HEK293 (cell line): ENCODE results near the gene AHRR.
"Not testable (repeated sequence)": the region's sequence is repeated elsewhere in the genome, so short reads cannot be mapped to it uniquely, and the experiment has no call there.

Source experiments
- ZNF311 ChIP-seq: fragments of 450-650 bp; formaldehyde crosslinking; IDR thresholded peaks from 2 replicates; pipeline ENCODE4 v1.5.1; 2017; ENCODE audit warnings: missing biosample characterization, missing genetic modification characterization, borderline replicate concordance
- ZNF416 ChIP-seq: fragments of 450-650 bp; formaldehyde crosslinking; IDR thresholded peaks from 2 replicates; pipeline ENCODE4 v1.5.1; 2016; ENCODE audit warnings: missing biosample characterization, missing genetic modification characterization
- TF ChIP-seq, protein P1 (sequence below): fragments of 450-650 bp; formaldehyde crosslinking; IDR thresholded peaks from 2 replicates; pipeline ENCODE4 v1.5.1; 2016; ENCODE audit warnings: missing biosample characterization, missing genetic modification characterization
- TF ChIP-seq, protein P2 (sequence below): fragments of 450-650 bp; formaldehyde crosslinking; conservative IDR thresholded peaks from 2 replicates; pipeline ENCODE4 v1.5.1; 2016; ENCODE audit warnings: low read depth, missing biosample characterization, missing genetic modification characterization
- TF ChIP-seq, protein P3 (sequence below): fragments of 450-650 bp; formaldehyde crosslinking; IDR thresholded peaks from 2 replicates; pipeline ENCODE4 v1.5.1; 2016; ENCODE audit warnings: missing biosample characterization, missing genetic modification characterization
- TF ChIP-seq, protein P4 (sequence below): fragments of 450-650 bp; formaldehyde crosslinking; IDR thresholded peaks from 2 replicates; pipeline ENCODE4 v1.5.1; 2016; ENCODE audit warnings: missing biosample characterization, missing genetic modification characterization
- TF ChIP-seq, protein P5 (sequence below): fragments of 450-650 bp; IDR thresholded peaks from 2 replicates; pipeline ENCODE4 v1.5.1; 2018; ENCODE audit warnings: missing biosample characterization, missing genetic modification characterization

DNA sequence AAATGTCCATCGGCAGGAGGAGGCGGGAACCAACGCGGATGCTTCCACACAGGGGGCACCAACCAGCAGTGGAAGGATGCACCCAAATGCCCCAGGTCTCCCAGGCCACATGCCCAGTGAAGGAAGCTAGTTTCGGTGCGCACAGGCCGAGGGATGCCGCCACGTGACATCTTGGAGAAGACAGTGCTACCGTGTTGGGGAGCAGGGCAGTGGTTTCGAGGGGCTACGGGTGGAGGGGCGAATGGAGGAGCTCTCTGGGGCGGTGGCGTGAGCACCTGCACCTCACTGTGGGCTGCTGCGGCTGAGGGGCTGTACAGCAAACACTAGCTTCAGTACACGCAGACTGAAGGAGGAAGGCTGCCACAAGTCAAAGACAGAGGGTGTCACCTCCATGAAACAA lies 26.7 kb upstream of the AHRR start:
- TF ChIP-seq, protein P1, sequence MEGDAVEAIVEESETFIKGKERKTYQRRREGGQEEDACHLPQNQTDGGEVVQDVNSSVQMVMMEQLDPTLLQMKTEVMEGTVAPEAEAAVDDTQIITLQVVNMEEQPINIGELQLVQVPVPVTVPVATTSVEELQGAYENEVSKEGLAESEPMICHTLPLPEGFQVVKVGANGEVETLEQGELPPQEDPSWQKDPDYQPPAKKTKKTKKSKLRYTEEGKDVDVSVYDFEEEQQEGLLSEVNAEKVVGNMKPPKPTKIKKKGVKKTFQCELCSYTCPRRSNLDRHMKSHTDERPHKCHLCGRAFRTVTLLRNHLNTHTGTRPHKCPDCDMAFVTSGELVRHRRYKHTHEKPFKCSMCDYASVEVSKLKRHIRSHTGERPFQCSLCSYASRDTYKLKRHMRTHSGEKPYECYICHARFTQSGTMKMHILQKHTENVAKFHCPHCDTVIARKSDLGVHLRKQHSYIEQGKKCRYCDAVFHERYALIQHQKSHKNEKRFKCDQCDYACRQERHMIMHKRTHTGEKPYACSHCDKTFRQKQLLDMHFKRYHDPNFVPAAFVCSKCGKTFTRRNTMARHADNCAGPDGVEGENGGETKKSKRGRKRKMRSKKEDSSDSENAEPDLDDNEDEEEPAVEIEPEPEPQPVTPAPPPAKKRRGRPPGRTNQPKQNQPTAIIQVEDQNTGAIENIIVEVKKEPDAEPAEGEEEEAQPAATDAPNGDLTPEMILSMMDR (tag by site-specific recombination), result not testable (repeated sequence)
- TF ChIP-seq ZNF416, ZNF311 (tag by site-specific recombination): not testable (repeated sequence)
- TF ChIP-seq, protein P2, sequence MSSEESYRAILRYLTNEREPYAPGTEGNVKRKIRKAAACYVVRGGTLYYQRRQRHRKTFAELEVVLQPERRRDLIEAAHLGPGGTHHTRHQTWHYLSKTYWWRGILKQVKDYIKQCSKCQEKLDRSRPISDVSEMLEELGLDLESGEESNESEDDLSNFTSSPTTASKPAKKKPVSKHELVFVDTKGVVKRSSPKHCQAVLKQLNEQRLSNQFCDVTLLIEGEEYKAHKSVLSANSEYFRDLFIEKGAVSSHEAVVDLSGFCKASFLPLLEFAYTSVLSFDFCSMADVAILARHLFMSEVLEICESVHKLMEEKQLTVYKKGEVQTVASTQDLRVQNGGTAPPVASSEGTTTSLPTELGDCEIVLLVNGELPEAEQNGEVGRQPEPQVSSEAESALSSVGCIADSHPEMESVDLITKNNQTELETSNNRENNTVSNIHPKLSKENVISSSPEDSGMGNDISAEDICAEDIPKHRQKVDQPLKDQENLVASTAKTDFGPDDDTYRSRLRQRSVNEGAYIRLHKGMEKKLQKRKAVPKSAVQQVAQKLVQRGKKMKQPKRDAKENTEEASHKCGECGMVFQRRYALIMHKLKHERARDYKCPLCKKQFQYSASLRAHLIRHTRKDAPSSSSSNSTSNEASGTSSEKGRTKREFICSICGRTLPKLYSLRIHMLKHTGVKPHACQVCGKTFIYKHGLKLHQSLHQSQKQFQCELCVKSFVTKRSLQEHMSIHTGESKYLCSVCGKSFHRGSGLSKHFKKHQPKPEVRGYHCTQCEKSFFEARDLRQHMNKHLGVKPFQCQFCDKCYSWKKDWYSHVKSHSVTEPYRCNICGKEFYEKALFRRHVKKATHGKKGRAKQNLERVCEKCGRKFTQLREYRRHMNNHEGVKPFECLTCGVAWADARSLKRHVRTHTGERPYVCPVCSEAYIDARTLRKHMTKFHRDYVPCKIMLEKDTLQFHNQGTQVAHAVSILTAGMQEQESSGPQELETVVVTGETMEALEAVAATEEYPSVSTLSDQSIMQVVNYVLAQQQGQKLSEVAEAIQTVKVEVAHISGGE (tag by site-specific recombination), result not testable (repeated sequence)
- TF ChIP-seq, protein P3, sequence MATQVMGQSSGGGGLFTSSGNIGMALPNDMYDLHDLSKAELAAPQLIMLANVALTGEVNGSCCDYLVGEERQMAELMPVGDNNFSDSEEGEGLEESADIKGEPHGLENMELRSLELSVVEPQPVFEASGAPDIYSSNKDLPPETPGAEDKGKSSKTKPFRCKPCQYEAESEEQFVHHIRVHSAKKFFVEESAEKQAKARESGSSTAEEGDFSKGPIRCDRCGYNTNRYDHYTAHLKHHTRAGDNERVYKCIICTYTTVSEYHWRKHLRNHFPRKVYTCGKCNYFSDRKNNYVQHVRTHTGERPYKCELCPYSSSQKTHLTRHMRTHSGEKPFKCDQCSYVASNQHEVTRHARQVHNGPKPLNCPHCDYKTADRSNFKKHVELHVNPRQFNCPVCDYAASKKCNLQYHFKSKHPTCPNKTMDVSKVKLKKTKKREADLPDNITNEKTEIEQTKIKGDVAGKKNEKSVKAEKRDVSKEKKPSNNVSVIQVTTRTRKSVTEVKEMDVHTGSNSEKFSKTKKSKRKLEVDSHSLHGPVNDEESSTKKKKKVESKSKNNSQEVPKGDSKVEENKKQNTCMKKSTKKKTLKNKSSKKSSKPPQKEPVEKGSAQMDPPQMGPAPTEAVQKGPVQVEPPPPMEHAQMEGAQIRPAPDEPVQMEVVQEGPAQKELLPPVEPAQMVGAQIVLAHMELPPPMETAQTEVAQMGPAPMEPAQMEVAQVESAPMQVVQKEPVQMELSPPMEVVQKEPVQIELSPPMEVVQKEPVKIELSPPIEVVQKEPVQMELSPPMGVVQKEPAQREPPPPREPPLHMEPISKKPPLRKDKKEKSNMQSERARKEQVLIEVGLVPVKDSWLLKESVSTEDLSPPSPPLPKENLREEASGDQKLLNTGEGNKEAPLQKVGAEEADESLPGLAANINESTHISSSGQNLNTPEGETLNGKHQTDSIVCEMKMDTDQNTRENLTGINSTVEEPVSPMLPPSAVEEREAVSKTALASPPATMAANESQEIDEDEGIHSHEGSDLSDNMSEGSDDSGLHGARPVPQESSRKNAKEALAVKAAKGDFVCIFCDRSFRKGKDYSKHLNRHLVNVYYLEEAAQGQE (tag by site-specific recombination), result not testable (repeated sequence)
- TF ChIP-seq, protein P4, sequence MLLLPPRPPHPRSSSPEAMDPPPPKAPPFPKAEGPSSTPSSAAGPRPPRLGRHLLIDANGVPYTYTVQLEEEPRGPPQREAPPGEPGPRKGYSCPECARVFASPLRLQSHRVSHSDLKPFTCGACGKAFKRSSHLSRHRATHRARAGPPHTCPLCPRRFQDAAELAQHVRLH (tag by site-specific recombination), result not testable (repeated sequence)
- TF ChIP-seq, protein P5, sequence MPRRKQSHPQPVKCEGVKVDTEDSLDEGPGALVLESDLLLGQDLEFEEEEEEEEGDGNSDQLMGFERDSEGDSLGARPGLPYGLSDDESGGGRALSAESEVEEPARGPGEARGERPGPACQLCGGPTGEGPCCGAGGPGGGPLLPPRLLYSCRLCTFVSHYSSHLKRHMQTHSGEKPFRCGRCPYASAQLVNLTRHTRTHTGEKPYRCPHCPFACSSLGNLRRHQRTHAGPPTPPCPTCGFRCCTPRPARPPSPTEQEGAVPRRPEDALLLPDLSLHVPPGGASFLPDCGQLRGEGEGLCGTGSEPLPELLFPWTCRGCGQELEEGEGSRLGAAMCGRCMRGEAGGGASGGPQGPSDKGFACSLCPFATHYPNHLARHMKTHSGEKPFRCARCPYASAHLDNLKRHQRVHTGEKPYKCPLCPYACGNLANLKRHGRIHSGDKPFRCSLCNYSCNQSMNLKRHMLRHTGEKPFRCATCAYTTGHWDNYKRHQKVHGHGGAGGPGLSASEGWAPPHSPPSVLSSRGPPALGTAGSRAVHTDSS, result not testable (repeated sequence)
